ENCODE measurements around the gene ADGRG3. TPM values are rescaled to one million over a fixed set of nuclear protein-coding genes. Genes with fewer than 3 reads are reported as not detected.

Gene ADGRG3
- total and polyA plus RNA-seq, 2 of the 8 experiments (the other 6 are each of a cell fraction or from before 2014, with no cell fraction given), result 0.28 to 0.98 TPM

DNA sequence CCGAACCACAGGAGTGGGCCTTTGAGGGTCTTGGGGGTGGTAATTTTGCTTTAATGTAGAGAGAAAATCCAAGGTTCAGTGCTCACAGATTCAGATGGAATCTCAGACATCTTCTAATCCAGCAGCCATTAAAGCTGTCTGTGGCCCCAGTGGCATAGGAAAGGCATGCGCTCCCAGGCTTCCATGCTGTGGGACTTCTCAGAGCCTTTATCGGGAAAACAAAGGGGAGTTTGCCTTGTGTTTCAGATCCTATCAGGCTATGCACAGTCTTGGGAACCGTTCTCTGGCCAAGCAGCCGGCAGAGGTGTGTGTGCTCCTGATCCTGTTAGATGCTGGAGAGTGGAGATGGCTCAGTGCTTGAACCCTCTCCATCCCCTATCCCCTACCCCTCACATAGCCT lies 31.9 kb upstream of the ADGRG3 start (continued):
- no peak for TF ChIP-seq POLR2AphosphoS5 (IDR thresholded peaks at IDR 0.05; ENCODE audit: low read depth, low read length)
- TF ChIP-seq CHD1 (IDR thresholded peaks at IDR 0.05; ENCODE audit: low read depth, low read length), result no peak
- no peak for TF ChIP-seq TCF12 (IDR thresholded peaks at IDR 0.05; ENCODE audit: low read depth, low read length)
- TF ChIP-seq ATF2 (IDR thresholded peaks at IDR 0.05; ENCODE audit: low read length), result no peak
- no peak for TF ChIP-seq EP300 (IDR thresholded peaks at IDR 0.05; ENCODE audit: borderline replicate concordance in 1 of 2, low read depth in 2 of 2, low read length in 2 of 2)
